ENCODE data around the gene CSF1. TPM values are rescaled to one million over a fixed set of nuclear protein-coding genes. Genes with fewer than 3 reads are reported as not detected.

CSF1 gene
- total RNA-seq, 2 donors from 2014 or later, result 18.4 to 31.5 TPM

- DNase-seq (ENCODE audit: low spot score), result no peak
- TF ChIP-seq CTCF (IDR thresholded peaks at IDR 0.05) (no peak), POLR2A (IDR thresholded peaks at IDR 0.05) (no peak), POLR2AphosphoS5 (IDR thresholded peaks at IDR 0.05) (no peak)
- intact Hi-C loops (cut with DNase I), result no loop called here
- H3K36me3 ChIP-seq, result no peaks in the 10 kb centered on the region
- no peak overlapping the region for H3K27ac ChIP-seq
- H3K9me3 ChIP-seq, result no peaks in the 10 kb centered on the region
- 45% methylated on average over 10 of the region's 10 CpGs for whole genome bisulfite sequencing
- no peaks in the 10 kb centered on the region for H3K4me1 ChIP-seq (replicated peaks)
- no peaks in the 10 kb centered on the region for H3K27me3 ChIP-seq (replicated peaks; ENCODE audit: insufficient read depth)
- H3K4me3 ChIP-seq, result no peak overlapping the region
Observed at GRCh38 chr1:109892561-109893368, 17.9 kb upstream of the CSF1 start.

DNA sequence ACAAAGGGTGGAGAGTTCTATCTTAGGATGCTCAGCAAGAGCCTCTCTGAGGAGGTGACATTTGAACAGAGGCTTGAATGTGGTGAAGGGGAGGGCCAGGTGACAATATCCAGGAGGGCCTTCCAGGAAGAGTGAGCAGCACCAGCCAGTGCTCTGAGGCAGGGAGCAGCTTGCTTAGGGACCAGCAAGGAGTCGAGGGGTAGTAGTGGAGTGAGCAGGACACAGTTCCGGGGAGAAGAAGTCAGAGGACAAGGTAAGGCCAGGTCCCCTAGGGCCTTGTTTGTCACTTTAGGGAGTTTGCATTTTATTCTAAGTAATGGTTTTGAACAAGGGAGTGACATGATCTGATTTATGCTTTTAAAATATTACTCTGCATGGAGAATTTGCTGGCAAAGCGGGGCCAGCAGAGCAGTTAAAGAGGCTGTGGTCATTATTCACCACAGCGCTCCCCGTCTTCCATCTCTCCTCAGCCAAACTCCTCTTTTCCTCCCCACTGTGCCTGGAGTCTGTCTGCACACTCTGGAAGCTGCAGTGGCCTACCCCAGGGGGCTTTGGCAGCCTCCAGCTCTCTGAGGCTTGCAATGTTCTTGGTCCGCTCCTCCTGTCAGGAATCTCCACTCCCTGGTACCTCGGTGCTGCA is 17.0 kb upstream of the CSF1 start:
- intact Hi-C loops (cut with DNase I), result no loop called here
- Histone ChIP-seq H3K27ac (no peak overlapping the region), H3K9me3 (no peaks in the 10 kb centered on the region), H3K4me3 (no peak overlapping the region), H3K4me1 (replicated peaks) (no peaks in the 10 kb centered on the region), H3K36me3 (no peaks in the 10 kb centered on the region), H3K27me3 (replicated peaks; ENCODE audit: insufficient read depth) (no peaks in the 10 kb centered on the region)
- 91% methylated on average over 7 of the region's 7 CpGs for WGBS
- no peak for TF ChIP-seq CTCF (IDR thresholded peaks at IDR 0.05)
- no peak for TF ChIP-seq POLR2AphosphoS5 (IDR thresholded peaks at IDR 0.05)
- TF ChIP-seq POLR2A (IDR thresholded peaks at IDR 0.05), result no peak
- DNase-seq (ENCODE audit: low spot score), result no peak

- H3K9me3 ChIP-seq, result no peaks in the 10 kb centered on the region
- intact Hi-C loops (cut with DNase I), result no loop called here
- TF ChIP-seq CTCF (IDR thresholded peaks at IDR 0.05) (no peak), POLR2AphosphoS5 (IDR thresholded peaks at IDR 0.05) (no peak), POLR2A (IDR thresholded peaks at IDR 0.05) (no peak)
- WGBS, result 82% methylated on average over 8 of the region's 8 CpGs
- H3K4me3 ChIP-seq, result no peak overlapping the region
- H3K27me3 ChIP-seq (replicated peaks; ENCODE audit: insufficient read depth), result no peaks in the 10 kb centered on the region
- no peaks in the 10 kb centered on the region for H3K36me3 ChIP-seq
- no peaks in the 10 kb centered on the region for H3K4me1 ChIP-seq (replicated peaks)
- DNase-seq (ENCODE audit: low spot score), result no peak
- H3K27ac ChIP-seq, result no peak overlapping the region
Observed at GRCh38 chr1:109894823-109895719, 15.6 kb upstream of the CSF1 start.

DNA sequence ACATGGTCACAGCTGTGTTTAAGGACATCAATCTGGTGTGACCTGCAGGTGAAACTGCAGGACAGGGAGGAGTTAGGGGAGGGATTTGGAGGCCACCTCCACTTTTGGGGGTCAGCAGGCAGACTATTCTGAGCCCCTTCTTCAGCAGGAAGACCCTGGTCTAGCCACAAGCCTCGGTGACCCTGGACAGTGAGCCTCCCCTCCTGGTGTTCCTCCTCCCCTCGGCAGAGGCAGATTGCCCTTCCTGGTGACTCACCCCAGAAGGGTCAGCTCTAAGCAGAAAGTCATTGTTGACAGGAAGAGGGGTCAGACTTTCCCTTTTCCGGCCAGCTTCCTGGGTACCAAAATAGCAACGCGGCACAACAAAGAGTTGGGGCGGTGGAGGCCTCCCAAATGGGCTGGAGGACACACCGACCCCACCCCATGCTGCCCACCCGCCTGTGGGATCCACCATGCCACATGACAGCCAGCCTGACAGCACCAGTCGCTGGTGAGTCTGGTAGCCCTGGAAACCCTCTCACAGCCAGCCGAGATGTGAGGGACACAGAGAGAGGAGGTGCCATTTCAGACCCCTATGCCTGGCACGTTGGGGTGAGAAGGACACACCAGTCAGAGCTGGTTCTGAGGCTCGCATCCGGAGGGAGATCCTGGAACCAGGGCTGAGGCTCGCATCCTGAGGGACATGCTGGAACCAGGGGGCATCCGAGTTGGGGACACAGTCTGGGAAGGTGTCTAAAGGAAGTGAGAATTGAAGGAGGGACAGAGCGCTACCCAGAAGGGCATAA is 14.7 kb upstream of the CSF1 start:
- H3K27me3 ChIP-seq (replicated peaks; ENCODE audit: insufficient read depth), result no peaks in the 10 kb centered on the region
- DNase-seq (ENCODE audit: low spot score), result no peak
- no peak overlapping the region for H3K4me3 ChIP-seq
- H3K27ac ChIP-seq, result no peak overlapping the region
- H3K36me3 ChIP-seq, result no peaks in the 10 kb centered on the region
- H3K9me3 ChIP-seq, result no peaks in the 10 kb centered on the region
- H3K4me1 ChIP-seq (replicated peaks), result no peaks in the 10 kb centered on the region
- 68% methylated on average over 16 of the region's 16 CpGs for WGBS
- intact Hi-C loops (cut with DNase I), result no loop called here
- no peak for TF ChIP-seq POLR2AphosphoS5 (IDR thresholded peaks at IDR 0.05)
- TF ChIP-seq CTCF (IDR thresholded peaks at IDR 0.05), result no peak
- no peak for TF ChIP-seq POLR2A (IDR thresholded peaks at IDR 0.05)

Data from prostate gland (tissue), 2 donors.